Calu3 (cell line): ENCODE results near the gene RNF157. TPM values are rescaled to one million over a fixed set of nuclear protein-coding genes. Genes with fewer than 3 reads are reported as not detected.
"Not testable (repeated sequence)": the region's sequence is repeated elsewhere in the genome, so short reads cannot be mapped to it uniquely, and the experiment has no call there.

Experiments
- BruUV-seq: library from RNA; stranded (reverse); fragments of 400-500 nt; replicated peaks from 2 replicates; lab custom pipeline; 2021; lab: Mats Ljungman, UMichigan
- CTCF ChIA-PET: fragments of 300-600 bp; sonication (Branson Sonifier 250); formaldehyde crosslinking; loops from one replicate; lab custom pipeline; 2022; ENCODE audit warnings: antibody characterized with exemption; lab: Charles Lee
- DNase-seq: peaks from one replicate; pipeline ENCODE4 v3.0.0; 2022
- H3K27ac Mint-ChIP-seq: one replicate; pipeline ENCODE4 v1.8.0; 2022; ENCODE audit warnings: mixed read lengths; ENCODE audit not compliant: unreplicated experiment
- H3K27me3 Mint-ChIP-seq: one replicate; pipeline ENCODE4 v1.8.0; 2022; ENCODE audit warnings: mixed read lengths; ENCODE audit not compliant: unreplicated experiment
- H3K36me3 Mint-ChIP-seq: one replicate; pipeline ENCODE4 v1.8.0; 2022; ENCODE audit warnings: mild to moderate bottlenecking, moderate library complexity, mixed read lengths; ENCODE audit not compliant: insufficient read depth, unreplicated experiment
- H3K4me1 Mint-ChIP-seq: one replicate; pipeline ENCODE4 v1.8.0; 2022; ENCODE audit warnings: mild to moderate bottlenecking, low read depth, mixed read lengths; ENCODE audit not compliant: unreplicated experiment
- H3K4me3 Mint-ChIP-seq: one replicate; pipeline ENCODE4 v1.8.0; 2022; ENCODE audit warnings: mild to moderate bottlenecking, low read depth, moderate library complexity, mixed read lengths; ENCODE audit not compliant: unreplicated experiment
- H3K9me3 Mint-ChIP-seq: one replicate; pipeline ENCODE4 v1.8.0; 2022; ENCODE audit warnings: low read depth, mixed read lengths; ENCODE audit not compliant: unreplicated experiment
- intact Hi-C: fragments of 100-400 bp; cut with micrococcal nuclease; formaldehyde crosslinking; loops from one replicate; pipeline ENCODE4 v1.10.0; 2022; ENCODE audit not compliant: unreplicated experiment
- total RNA-seq: library from RNA; stranded (reverse); gene quantifications from 2 replicates; pipeline ENCODE4 v1.2.3, GENCODE V29; 2022
- TF ChIP-seq, protein P1 (sequence below): fragments of 200-600 bp; IDR thresholded peaks from one replicate; pipeline ENCODE4 v1.8.0; 2022; ENCODE audit warnings: antibody characterized with exemption; ENCODE audit not compliant: unreplicated experiment

Gene RNF157
- total RNA-seq, 1 experiment from 2014 or later, result 17.6 TPM

DNA sequence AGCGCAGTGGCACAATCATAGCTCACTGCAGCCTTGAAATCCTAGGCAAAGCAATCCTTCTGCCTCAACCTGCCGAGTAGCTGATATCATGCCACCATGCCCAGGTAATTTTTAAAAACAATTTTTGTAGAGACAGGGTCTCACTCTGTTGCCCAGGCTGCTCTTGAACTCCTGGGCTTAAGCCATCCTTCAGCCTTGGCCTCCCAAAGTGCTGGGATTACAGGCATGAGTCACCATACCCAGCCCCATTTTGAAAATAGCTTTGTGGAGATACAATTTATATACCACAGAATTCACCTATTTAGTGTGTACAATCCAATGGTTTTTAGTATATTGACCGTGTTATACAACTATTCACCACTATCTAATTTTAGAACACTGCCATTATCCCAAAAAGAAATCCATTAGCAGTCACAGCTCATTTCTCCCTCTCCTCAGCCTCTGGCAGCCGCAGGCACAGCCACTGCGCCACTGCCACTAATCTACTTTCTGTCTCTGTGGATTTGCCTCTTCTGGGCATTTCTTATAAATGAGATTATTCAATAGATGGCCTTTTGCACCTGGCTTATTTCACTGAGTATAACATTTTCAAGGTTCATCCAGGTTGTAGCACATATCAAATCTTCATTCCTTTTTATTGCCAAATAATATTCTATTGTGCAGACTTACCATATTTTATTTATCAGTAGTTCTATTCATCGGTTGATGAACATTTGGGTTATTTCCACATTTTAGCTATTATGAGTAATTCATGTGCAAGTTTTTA, 6.5 kb downstream of the RNF157 start:
- Mint-ChIP-seq H3K27me3 (no peaks in the 10 kb centered on the region), H3K4me3 (no peak overlapping the region), H3K27ac (no peak overlapping the region), H3K4me1 (peaks cover 14% of the 10 kb centered on the region), H3K9me3 (no peaks in the 10 kb centered on the region), H3K36me3 (no peaks in the 10 kb centered on the region)
- BruUV-seq, result no TSS peak
- CTCF ChIA-PET, result interaction anchor here (1.1 kb wide), 1 partner anchor 25 kb away, joined by 4 read pairs; no protein-coding TSS in a partner anchor
- no peak for DNase-seq
- intact Hi-C loops, result no loop called here
- TF ChIP-seq, protein P1, sequence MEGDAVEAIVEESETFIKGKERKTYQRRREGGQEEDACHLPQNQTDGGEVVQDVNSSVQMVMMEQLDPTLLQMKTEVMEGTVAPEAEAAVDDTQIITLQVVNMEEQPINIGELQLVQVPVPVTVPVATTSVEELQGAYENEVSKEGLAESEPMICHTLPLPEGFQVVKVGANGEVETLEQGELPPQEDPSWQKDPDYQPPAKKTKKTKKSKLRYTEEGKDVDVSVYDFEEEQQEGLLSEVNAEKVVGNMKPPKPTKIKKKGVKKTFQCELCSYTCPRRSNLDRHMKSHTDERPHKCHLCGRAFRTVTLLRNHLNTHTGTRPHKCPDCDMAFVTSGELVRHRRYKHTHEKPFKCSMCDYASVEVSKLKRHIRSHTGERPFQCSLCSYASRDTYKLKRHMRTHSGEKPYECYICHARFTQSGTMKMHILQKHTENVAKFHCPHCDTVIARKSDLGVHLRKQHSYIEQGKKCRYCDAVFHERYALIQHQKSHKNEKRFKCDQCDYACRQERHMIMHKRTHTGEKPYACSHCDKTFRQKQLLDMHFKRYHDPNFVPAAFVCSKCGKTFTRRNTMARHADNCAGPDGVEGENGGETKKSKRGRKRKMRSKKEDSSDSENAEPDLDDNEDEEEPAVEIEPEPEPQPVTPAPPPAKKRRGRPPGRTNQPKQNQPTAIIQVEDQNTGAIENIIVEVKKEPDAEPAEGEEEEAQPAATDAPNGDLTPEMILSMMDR, result no peak

- no peaks in the 10 kb centered on the region for H3K9me3 Mint-ChIP-seq
- no TSS peak for BruUV-seq
- no peak for DNase-seq
- CTCF ChIA-PET, result no interaction called here
- H3K27me3 Mint-ChIP-seq, result no peaks in the 10 kb centered on the region
- H3K36me3 Mint-ChIP-seq, result no peaks in the 10 kb centered on the region
- H3K27ac Mint-ChIP-seq, result no peak overlapping the region
- H3K4me3 Mint-ChIP-seq, result no peak overlapping the region
- H3K4me1 Mint-ChIP-seq, result peaks cover 18% of the 10 kb centered on the region
- TF ChIP-seq, protein P1, result no peak
- intact Hi-C loops, result no loop called here
Measured at GRCh38 chr17:76232342-76232741, 8.0 kb downstream of the RNF157 start.

DNA sequence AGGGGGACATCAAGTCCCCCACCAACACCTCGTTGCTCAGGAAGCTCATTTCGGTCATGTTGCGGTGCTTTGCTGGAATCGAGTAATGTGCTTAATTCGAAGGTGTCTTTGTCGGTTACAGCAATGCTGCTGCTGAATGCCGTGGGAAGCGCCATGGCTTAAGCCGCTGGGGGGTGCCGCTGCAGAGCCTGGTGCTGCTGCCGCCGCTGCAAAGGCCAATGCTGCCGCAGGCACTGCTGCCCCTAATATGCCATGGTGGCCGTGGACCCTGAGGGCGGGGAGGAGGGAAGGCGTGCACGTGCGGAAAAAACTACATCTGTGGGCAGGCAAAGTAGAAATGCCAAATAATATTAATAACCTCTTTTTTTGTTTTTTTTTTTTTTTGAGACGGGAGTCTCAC, 13.5 kb downstream of the RNF157 start:
- H3K4me1 Mint-ChIP-seq, result peaks cover 16% of the 10 kb centered on the region
- intact Hi-C loops, H3K4me3 Mint-ChIP-seq, H3K27me3 Mint-ChIP-seq, H3K9me3 Mint-ChIP-seq, H3K36me3 Mint-ChIP-seq, CTCF ChIA-PET, DNase-seq, H3K27ac Mint-ChIP-seq, BruUV-seq: not testable (repeated sequence)

DNA sequence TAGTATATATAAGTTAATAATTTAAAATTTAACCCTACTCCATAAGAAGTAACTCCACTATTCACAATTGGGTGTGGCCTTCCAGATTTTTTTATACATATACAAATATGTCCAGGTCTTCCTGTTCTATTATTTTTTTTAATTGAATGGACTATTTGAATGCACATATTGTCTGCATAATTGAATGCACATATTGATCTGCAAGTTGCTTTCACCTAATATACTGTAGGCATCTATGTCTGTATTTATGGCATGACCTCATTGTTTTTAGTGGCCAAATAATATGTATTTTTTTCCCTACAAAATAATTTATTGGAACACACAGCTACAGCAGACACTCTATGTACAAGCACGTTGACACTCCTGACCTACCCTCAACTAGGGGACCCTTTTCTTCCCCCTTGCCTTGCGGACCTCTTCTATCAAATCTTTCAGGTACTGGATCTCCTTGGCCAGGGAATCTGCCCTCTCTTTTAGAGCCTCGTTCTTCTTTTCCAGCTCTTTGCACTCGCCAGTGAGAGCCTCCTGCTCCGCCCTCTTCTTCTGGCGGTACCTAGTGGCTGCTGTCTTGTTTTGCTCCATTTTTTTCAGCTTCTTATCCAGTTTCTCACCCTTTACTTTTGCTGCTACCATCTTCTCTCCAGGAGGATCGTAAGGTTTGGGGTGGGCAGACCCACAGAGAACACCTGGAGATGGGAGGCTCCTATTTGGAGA, 14.8 kb downstream of the RNF157 start:
- DNase-seq, H3K27ac Mint-ChIP-seq, BruUV-seq, H3K9me3 Mint-ChIP-seq, H3K27me3 Mint-ChIP-seq, H3K36me3 Mint-ChIP-seq, intact Hi-C loops, H3K4me3 Mint-ChIP-seq: not testable (repeated sequence)
- CTCF ChIA-PET, result interaction anchor here (0.7 kb wide), 2 partner anchors 16 to 70 kb away, joined by 4 to 9 read pairs; no protein-coding TSS in a partner anchor
- H3K4me1 Mint-ChIP-seq, result peaks cover 26% of the 10 kb centered on the region

DNA sequence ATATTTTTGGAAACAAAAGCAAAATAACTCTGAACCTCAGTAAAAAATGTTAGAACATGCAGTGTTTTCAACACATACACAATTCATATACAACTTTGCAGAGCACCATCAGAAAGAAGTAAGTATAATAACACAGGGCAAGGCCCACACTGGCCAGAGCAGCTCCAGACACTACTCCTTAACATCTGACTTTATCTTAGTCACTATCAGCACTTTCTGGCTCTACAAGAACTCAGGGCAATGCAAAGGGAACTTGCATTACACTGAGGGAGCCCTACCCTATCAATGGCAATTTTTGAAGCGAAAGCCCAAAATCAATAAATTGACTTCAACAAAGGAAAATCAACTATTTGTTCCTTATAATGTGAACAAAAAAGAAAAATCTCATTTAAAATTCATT, 16.5 kb downstream of the RNF157 start:
- H3K4me3 Mint-ChIP-seq, result no peak overlapping the region
- BruUV-seq, result no TSS peak

More for the DNA sequence above, 16.5 kb downstream of the RNF157 start:
- Mint-ChIP-seq H3K4me1 (peaks cover 33% of the 10 kb centered on the region), H3K27ac (no peak overlapping the region), H3K27me3 (no peaks in the 10 kb centered on the region), H3K9me3 (no peaks in the 10 kb centered on the region), H3K36me3 (no peaks in the 10 kb centered on the region)
- TF ChIP-seq, protein P1, result no peak
- no peak for DNase-seq
- CTCF ChIA-PET, result interaction anchor here (0.5 to 0.6 kb wide), 2 partner anchors 45 to 376 kb away, joined by 3 read pairs; no protein-coding TSS in a partner anchor
- intact Hi-C loops, result no loop called here
